Measurements from ENCODE around the gene TAGLN3.

TAGLN3 gene

DNA sequence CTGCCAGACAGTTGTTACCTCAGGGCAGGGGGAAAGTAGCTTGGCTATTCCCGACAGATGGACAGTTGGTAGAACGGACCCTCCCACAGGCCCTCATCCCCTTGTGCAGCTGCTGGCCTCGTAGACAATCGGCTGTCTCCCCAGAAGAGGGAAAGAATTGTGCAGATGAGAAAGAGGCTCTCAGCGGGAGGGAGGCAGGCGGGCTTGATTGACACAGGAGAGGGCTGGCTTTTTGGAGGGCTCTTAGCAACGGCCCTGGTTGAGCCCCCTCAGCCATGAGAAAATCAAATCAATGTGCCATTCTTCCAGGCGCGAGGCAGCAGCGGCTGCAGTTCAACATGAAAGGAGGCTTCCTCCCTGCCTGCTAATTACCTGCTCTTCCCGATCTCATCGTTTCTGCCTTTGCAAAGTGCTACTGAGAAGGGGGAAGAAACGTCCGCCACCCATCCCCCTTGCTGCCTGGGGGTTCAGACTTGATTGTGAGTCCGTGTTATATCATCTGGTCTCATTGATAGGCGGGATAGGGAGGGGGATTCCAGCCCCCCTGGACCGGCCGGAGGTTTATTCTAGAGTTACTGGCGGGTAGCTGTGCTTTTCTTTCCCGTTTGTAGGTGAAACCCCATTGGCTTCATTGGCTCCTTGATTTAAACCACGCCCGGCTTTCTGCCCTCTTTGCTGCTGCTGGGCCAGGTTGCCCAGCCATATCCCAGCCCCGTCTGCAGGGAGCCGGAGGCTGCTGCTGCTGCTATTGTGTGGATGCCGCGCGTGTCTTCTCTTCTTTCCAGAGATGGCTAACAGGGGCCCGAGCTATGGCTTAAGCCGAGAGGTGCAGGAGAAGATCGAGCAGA, at the start of gene TAGLN3:
Gene TAGLN3, plus strand, starts transcription at position 287 of the 848 bp plus-strand sequence. Its CDS starts 501 bp downstream, at position 788.
- no peaks in the 10 kb centered on the region for H3K9me3 Mint-ChIP-seq
- DNase-seq (no peak), ATAC-seq (no peak)
- H3K27ac Mint-ChIP-seq = no peak within 1 kb of the TSS
- H3K4me3 Mint-ChIP-seq = peak within 1 kb of the TSS; percentile 69
- H3K4me1 Mint-ChIP-seq = peaks cover 46% of the 10 kb centered on the region
- H3K27me3 Mint-ChIP-seq = peaks cover 6% of the 10 kb centered on the region
- H3K36me3 Mint-ChIP-seq (ENCODE audit: low read depth) = no peaks in the 10 kb centered on the region

DNA sequence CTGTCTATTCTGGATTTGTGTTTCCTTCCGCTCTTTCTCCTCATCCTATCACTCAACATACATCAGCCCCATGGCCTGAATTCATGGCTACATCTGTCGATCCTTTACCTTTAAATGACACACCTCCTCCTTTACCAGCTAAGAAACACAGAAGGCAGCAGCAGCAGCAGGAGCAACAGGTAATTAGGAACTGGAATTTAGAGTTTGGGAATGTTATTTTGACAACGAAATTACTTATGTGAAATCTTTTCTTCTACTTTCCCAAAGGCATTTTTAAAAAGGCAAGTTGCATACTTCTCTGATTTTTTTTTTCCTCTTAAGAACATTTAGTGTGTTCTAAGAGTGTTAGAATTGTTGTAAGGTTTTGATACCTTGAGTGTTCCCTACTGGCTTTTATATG, 49.0 kb upstream of the TAGLN3 start:
- Mint-ChIP-seq H3K27ac (no peak overlapping the region), H3K9me3 (no peaks in the 10 kb centered on the region), H3K36me3 (ENCODE audit: low read depth) (no peaks in the 10 kb centered on the region), H3K27me3 (peaks cover 2% of the 10 kb centered on the region), H3K4me3 (no peak overlapping the region), H3K4me1 (no peaks in the 10 kb centered on the region)
- ATAC-seq (no peak), DNase-seq (no peak)

DNA sequence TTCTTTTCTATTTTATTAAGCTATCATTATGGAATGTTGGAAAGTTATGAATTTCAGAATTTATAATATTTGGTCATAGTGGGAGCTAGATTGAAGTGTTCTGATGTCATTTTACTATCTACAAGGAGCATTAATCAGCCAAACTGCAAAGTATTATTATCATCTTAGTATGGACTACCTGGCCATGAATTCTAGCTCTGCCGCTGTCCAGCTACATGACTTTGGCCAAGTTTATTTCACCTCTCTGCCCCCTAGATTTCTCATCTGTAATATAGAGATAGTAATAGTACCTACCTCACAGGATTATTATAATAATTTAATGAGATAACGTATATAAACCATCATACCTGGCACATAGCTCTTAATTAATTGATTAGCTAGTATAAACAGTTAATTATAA, 47.7 kb upstream of the TAGLN3 start:
- H3K4me1 Mint-ChIP-seq = no peaks in the 10 kb centered on the region
- peaks cover 2% of the 10 kb centered on the region for H3K27me3 Mint-ChIP-seq
- DNase-seq (no peak), ATAC-seq (no peak)
- H3K4me3 Mint-ChIP-seq = no peak overlapping the region
- no peaks in the 10 kb centered on the region for H3K36me3 Mint-ChIP-seq (ENCODE audit: low read depth)
- H3K27ac Mint-ChIP-seq = no peak overlapping the region
- no peaks in the 10 kb centered on the region for H3K9me3 Mint-ChIP-seq

DNA sequence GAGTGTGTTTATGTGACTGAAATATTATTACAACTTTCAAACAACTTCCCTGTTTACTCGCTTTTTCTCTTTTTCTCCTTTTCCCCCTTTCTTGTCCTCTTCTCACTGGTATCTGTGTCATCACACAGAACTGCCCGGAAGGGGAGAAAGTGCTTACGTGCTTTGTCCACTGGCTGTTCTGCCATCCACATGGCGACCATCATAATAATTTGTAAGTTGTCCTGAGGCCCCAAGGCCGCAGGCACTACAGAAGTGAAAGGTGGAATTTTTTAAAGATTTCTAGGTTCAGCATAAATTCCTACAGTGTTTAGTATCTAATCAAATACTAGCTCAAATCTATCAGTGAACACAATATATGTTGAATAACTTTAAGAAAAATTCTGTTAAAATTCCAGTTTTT, 46.6 kb upstream of the TAGLN3 start:
- DNase-seq (no peak), ATAC-seq (no peak)
- H3K9me3 Mint-ChIP-seq = no peaks in the 10 kb centered on the region
- H3K27ac Mint-ChIP-seq = no peak overlapping the region
- H3K36me3 Mint-ChIP-seq (ENCODE audit: low read depth) = no peaks in the 10 kb centered on the region
- H3K27me3 Mint-ChIP-seq = no peaks in the 10 kb centered on the region
- H3K4me1 Mint-ChIP-seq = no peaks in the 10 kb centered on the region
- H3K4me3 Mint-ChIP-seq = no peak overlapping the region

DNA sequence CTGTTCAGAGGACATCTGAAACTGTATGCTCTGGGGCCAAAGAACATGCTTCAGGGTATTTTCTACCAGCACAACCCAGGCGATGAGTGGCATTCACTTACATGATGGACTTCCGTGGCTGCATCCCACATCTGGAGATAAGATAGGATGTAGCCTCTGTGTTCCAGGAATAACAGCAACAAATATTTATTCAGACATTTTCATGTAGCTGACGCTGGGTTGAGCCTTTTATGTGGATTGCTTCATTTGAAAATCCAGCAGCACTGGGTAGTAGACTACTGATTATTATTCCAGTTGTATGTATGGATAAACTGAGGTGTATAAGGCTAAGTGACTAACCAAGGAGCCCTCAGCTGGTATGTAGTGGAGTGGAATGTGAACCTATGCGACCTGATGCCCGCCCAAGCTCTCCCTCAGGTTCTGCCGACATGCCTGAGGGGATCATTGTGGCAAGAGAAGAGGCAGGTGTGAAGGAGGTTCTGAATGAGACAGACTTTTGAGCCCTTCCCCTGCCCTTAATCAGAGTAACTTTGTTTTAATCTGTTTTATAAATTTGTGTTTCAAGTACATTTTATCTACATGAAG, 45.8 kb upstream of the TAGLN3 start:
- Mint-ChIP-seq H3K4me3 (no peak overlapping the region), H3K4me1 (no peaks in the 10 kb centered on the region), H3K27me3 (no peaks in the 10 kb centered on the region), H3K36me3 (ENCODE audit: low read depth) (no peaks in the 10 kb centered on the region), H3K27ac (no peak overlapping the region), H3K9me3 (no peaks in the 10 kb centered on the region)
- no peak for ATAC-seq
- no peak for DNase-seq

DNA sequence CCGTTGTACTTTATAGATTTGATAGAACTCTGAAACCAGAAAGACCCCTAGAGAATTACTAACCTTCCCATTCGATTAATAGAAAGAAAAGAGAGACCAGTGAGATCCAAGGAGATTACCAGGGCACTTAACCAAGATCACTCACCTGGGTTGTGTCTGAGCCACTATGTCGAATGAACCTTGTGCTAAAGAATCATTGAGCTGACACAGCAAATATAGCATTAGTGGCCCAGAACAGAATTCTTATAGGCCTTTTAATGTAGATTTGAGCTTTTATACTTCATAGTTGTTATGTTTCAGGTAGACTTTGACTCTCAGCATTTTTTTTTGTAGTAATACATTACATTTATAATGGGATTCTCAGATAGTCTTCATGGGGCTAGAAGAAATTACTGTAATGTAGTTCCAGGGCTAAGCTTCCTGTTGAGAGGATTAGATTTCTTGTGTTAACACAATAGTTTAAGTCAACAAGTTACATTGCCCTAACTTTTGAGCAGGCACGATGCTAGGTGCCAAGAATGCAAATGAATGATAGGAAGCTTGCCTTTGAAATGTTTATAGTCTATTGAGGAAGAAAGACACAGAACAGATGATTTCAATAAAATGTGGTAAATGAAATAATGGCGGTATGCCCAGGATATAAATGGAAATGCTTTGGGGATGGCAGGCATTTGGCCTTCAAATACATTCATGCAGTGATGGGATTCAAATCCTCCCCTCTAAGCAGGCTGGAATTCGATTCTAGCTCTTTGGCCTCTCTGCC, 44.3 kb upstream of the TAGLN3 start:
- ATAC-seq (no peak), DNase-seq (no peak)
- Mint-ChIP-seq H3K27ac (no peak overlapping the region), H3K9me3 (no peaks in the 10 kb centered on the region), H3K36me3 (ENCODE audit: low read depth) (no peaks in the 10 kb centered on the region), H3K4me3 (no peak overlapping the region), H3K27me3 (no peaks in the 10 kb centered on the region), H3K4me1 (no peaks in the 10 kb centered on the region)

DNA sequence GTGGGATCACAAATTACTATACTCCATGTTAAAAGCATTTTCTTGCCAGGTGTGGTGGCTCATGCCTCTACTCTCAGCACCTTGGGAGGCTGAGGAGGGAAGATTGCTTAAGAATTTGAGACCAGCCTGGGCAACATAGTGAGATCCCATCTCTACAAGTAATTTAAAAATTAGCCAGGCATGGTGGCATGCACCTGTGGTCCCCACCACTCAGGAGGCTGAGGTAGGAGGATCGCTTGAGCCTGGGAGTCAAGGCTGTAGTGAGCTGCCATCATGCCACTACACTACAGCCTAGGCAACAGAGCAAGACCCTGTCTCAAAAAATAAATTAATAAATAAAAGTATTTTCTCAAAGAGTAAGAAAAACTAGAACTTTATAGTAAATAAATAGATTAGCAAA, 42.8 kb upstream of the TAGLN3 start:
- H3K27ac Mint-ChIP-seq = no peak overlapping the region
- no peak for ATAC-seq
- H3K27me3 Mint-ChIP-seq = no peaks in the 10 kb centered on the region
- DNase-seq = no peak
- H3K9me3 Mint-ChIP-seq = no peaks in the 10 kb centered on the region
- no peaks in the 10 kb centered on the region for H3K4me1 Mint-ChIP-seq
- H3K36me3 Mint-ChIP-seq (ENCODE audit: low read depth) = no peaks in the 10 kb centered on the region
- no peak overlapping the region for H3K4me3 Mint-ChIP-seq

DNA sequence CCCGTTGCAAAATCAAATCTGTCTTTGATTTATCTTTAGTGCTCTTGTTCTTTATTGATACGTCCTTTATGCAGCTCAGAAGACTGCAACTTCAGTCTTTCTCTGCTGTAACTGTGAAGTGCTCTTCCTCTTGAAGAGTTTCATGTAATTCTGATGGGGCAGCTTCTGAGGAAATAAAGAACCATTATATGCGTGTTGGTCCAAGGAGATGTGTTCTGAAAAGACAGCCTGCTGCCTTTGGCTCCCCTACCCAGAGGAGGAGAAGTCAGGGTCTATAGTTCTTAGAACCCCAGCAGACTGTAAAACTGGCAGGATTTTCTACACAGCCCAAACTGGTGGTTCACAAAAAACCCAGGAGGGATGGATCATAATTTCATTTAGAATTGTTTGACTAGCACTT, 42.3 kb upstream of the TAGLN3 start:
- Mint-ChIP-seq H3K4me3 (no peak overlapping the region), H3K4me1 (no peaks in the 10 kb centered on the region), H3K36me3 (ENCODE audit: low read depth) (no peaks in the 10 kb centered on the region), H3K9me3 (no peaks in the 10 kb centered on the region), H3K27ac (no peak overlapping the region), H3K27me3 (no peaks in the 10 kb centered on the region)
- DNase-seq (no peak), ATAC-seq (no peak)

DNA sequence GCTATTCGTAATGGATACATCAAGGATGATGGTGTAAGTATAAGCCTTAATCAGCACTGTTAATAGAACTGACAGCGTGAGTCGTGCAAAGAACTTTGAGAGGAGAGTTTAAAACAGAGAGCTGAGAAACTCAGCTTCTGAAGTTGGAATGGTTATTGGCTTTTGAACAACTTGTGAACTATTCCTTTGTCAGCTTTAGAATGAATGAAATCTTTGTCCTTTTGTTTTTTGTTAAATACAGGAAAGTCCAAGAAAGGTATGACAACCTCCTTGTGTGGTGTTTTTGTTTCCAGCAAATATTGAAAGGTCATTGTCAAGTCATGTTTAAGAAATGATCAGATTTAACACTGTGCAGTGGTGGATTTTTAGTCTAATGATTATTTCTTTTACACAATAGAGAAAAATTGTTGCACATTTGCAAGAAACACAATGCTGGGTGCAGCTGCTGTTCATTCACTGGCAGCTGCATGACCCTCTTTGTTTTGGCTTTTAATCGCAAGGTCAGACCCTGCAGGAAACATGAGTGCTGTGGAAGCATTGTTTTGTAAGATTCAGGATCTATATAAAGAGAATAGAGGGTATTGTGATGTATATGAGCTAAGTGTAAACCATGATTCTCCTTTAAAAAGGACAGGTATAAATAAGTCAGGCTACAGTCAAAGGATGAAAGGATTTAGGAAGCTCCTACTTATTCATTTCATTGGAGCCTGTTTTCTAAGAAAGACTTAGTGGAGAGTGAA, 41.6 kb upstream of the TAGLN3 start:
- DNase-seq = no peak
- H3K27me3 Mint-ChIP-seq = no peaks in the 10 kb centered on the region
- no peaks in the 10 kb centered on the region for H3K4me1 Mint-ChIP-seq
- ATAC-seq = no peak
- no peak overlapping the region for H3K4me3 Mint-ChIP-seq
- H3K9me3 Mint-ChIP-seq = no peaks in the 10 kb centered on the region
- no peaks in the 10 kb centered on the region for H3K36me3 Mint-ChIP-seq (ENCODE audit: low read depth)
- H3K27ac Mint-ChIP-seq = no peak overlapping the region

DNA sequence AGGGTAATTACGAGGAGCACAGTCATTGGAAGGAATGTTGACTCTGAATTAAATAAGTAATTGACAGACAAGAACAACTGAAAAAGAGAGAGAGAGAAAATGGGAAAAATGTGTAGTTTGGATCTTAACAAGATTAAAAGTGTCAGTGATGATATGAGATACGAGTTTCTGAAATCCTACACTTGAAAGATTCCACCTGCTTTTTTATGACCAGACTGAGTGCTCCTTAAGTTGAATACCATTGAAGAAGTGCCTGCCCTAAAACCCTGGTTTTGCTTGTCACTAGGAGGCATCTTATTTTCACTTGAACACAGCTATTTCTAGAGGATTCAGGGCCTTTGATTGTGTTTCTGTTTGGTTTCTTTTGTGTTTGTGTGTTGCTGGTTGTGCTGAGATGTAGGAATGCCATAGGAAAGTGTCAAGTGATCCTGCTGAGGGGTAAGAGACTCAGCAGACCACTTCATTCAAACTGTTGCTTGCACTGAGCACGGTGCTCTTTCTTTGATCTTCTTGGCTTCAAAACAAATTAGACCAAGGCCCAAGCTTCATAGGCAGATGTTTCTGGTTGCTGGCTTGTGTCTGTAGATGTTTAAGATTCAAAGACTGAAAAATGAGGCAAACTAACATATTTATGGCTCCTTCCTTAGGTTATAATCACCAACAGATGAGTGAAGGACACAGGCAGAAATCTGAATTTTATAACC, 37.1 kb upstream of the TAGLN3 start:
- Mint-ChIP-seq H3K4me3 (no peak overlapping the region), H3K4me1 (peaks cover 12% of the 10 kb centered on the region), H3K27ac (no peak overlapping the region), H3K27me3 (no peaks in the 10 kb centered on the region), H3K9me3 (no peaks in the 10 kb centered on the region), H3K36me3 (ENCODE audit: low read depth) (no peaks in the 10 kb centered on the region)
- no peak for DNase-seq
- ATAC-seq = no peak

DNA sequence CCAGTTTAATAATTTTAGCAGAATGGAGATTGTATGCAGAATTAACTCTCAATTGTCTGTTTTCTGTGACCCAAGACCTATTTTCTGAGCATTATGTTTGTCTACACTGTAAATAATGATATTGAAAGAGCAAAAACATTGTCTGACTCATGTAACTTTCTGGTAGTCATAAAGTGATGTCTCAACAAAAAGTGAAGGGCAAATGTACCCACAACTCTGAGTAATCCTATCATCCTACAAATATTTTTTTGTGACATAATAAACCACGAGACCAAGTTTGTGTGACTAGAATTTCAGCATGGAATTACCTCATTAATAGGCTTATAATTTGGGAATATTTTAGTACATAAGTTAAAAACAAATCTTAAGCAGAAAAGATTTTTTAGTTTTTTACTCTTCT, 35.3 kb upstream of the TAGLN3 start:
- no peak overlapping the region for H3K4me3 Mint-ChIP-seq
- no peaks in the 10 kb centered on the region for H3K36me3 Mint-ChIP-seq (ENCODE audit: low read depth)
- no peak overlapping the region for H3K27ac Mint-ChIP-seq
- DNase-seq (no peak), ATAC-seq (peak; percentile 62)
- no peaks in the 10 kb centered on the region for H3K9me3 Mint-ChIP-seq
- no peaks in the 10 kb centered on the region for H3K27me3 Mint-ChIP-seq
- H3K4me1 Mint-ChIP-seq = peaks cover 18% of the 10 kb centered on the region

DNA sequence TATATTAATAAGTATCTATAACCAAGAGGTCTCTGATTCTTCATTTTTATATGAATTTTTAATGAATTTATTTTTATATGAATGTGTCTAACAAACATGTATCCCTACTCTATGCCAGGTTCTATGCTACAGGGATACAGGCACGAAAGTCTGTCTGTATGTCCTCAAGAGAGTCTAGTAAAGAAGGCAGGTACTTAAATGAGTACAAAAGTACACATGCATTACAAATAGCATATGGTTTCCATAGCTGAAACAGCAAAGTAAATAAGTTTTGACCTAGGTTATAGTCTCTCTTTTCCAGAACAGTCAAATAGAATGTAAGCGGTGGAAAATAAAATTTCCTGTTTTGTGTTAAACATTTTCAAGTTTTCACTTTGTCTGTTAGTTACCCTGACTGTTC, 33.2 kb upstream of the TAGLN3 start:
- H3K27me3 Mint-ChIP-seq = no peaks in the 10 kb centered on the region
- no peak overlapping the region for H3K27ac Mint-ChIP-seq
- DNase-seq (no peak), ATAC-seq (no peak)
- no peaks in the 10 kb centered on the region for H3K36me3 Mint-ChIP-seq (ENCODE audit: low read depth)
- H3K4me1 Mint-ChIP-seq = peaks cover 18% of the 10 kb centered on the region
- no peak overlapping the region for H3K4me3 Mint-ChIP-seq
- H3K9me3 Mint-ChIP-seq = no peaks in the 10 kb centered on the region

DNA sequence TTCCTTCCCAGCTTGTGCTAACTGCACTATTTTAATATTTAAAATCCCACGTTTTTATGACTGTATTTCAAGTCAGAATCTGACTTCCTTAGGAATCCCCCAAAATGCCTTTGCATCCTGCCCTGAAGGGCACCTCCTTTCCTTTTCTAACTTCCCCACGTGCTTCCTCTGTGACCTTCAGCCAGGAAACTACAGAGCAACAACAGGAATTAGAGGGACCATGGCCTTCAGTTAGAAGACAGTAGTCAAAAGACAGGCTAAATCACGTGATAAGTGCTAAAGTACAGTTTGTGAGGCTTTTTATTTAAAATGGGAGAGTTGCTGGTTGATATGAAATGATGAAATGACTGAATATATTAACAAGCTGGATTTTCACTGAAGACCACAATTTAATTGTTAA, 31.7 kb upstream of the TAGLN3 start:
- H3K27ac Mint-ChIP-seq = no peak overlapping the region
- DNase-seq = no peak
- H3K9me3 Mint-ChIP-seq = no peaks in the 10 kb centered on the region
- no peak for ATAC-seq
- H3K4me3 Mint-ChIP-seq = no peak overlapping the region
- peaks cover 18% of the 10 kb centered on the region for H3K4me1 Mint-ChIP-seq
- no peaks in the 10 kb centered on the region for H3K36me3 Mint-ChIP-seq (ENCODE audit: low read depth)
- H3K27me3 Mint-ChIP-seq = no peaks in the 10 kb centered on the region

DNA sequence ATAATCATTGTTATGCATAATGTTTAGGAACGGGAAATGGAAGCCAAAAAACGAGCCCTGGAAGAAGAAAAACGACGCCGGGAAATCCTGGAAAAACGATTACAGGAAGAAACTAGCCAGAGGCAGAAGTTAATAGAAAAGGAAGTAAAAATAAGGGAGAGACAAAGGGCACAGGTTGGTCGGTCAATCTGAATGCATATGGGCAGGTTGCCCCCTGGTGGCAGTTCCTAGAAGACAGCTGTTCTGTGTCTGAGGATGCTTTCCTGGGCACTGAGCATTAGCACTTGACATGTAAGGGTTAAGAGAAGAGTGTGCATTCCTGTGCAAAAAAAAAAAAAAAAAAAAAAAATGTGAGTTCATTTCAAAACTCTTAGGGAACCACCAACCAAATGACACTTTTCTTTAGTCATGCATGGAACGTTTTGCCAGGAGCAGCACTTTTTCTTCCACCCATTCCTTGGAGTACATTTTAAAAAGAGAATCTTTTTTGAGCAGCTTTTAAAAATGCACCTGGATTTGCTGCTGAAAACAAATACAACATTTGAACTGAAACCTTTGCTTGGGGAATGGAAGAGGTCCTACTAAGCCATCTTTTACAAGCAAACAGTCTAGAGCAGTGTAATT, 31.0 kb upstream of the TAGLN3 start:
- ATAC-seq (peak; percentile 74), DNase-seq (peak; percentile 86)
- no peaks in the 10 kb centered on the region for H3K36me3 Mint-ChIP-seq (ENCODE audit: low read depth)
- no peak overlapping the region for H3K4me3 Mint-ChIP-seq
- H3K27ac Mint-ChIP-seq = no peak overlapping the region
- no peaks in the 10 kb centered on the region for H3K27me3 Mint-ChIP-seq
- peaks cover 18% of the 10 kb centered on the region for H3K4me1 Mint-ChIP-seq
- H3K9me3 Mint-ChIP-seq = no peaks in the 10 kb centered on the region

Measured in activated naive CD8-positive, alpha-beta T cell treated with anti-CD3 and anti-CD28 coated beads, Interleukin-2, amount 50 U/mL, for 24 hours (primary cell).